Loucy (cell line): ENCODE results near the gene TMEM178B.

Source experiments
- H2AFZ ChIP-seq: fragments of 200-600 bp; sonication (generic); 2 replicates; pipeline ENCODE4 v1.6.0; 2016; ENCODE audit warnings: antibody characterized with exemption, mild to moderate bottlenecking, low read length, moderate library complexity
- H3F3A ChIP-seq: fragments of 200-600 bp; 2 replicates; pipeline ENCODE4 v1.6.0; 2016; ENCODE audit warnings: antibody characterized with exemption, low read depth, mild to moderate bottlenecking
- H3K27me3 ChIP-seq: fragments of 200-600 bp; sonication (generic); 2 replicates; pipeline ENCODE4 v1.6.1; 2014; ENCODE audit warnings: low read length, mild to moderate bottlenecking; ENCODE audit not compliant: insufficient read depth, poor library complexity, severe bottlenecking
- H3K36me3 ChIP-seq: fragments of 200-600 bp; sonication (generic); 2 replicates; pipeline ENCODE4 v1.6.1; 2016; ENCODE audit warnings: low read length; ENCODE audit not compliant: insufficient read depth
- H3K4me1 ChIP-seq: fragments of 200-600 bp; sonication (generic); 2 replicates; pipeline ENCODE4 v1.5.1; 2014; ENCODE audit warnings: low read length, mild to moderate bottlenecking; ENCODE audit not compliant: insufficient read depth, poor library complexity, severe bottlenecking
- H3K4me2 ChIP-seq: fragments of 200-600 bp; sonication (generic); 2 replicates; pipeline ENCODE4 v1.6.0; 2014; ENCODE audit warnings: antibody characterized with exemption, low read length, low read depth, mild to moderate bottlenecking; ENCODE audit not compliant: poor library complexity, severe bottlenecking
- H3K4me3 ChIP-seq: fragments of 200-600 bp; sonication (generic); 2 replicates; pipeline ENCODE4 v1.5.1; 2014; ENCODE audit warnings: low read length, mild to moderate bottlenecking, mixed read lengths; ENCODE audit not compliant: poor library complexity, severe bottlenecking
- H3K79me2 ChIP-seq: fragments of 200-600 bp; sonication (generic); 2 replicates; pipeline ENCODE4 v1.6.1; 2014; ENCODE audit warnings: low read length; ENCODE audit not compliant: insufficient read depth
- H3K9ac ChIP-seq: fragments of 200-600 bp; sonication (generic); 2 replicates; pipeline ENCODE4 v1.6.0; 2014; ENCODE audit warnings: mild to moderate bottlenecking, low read depth, low read length, moderate library complexity; ENCODE audit not compliant: poor library complexity, severe bottlenecking
- H3K9me2 ChIP-seq: fragments of 200-600 bp; sonication (generic); replicated peaks from 2 replicates; pipeline ENCODE4 v1.6.1; 2016; ENCODE audit warnings: low read depth, low read length, mixed read lengths
- H3K9me3 ChIP-seq: fragments of 200-600 bp; sonication (generic); 2 replicates; pipeline ENCODE4 v1.6.1; 2014; ENCODE audit warnings: mild to moderate bottlenecking, antibody characterized with exemption, low read length, low read depth; ENCODE audit not compliant: insufficient read depth
- H4K20me1 ChIP-seq: fragments of 200-600 bp; sonication (generic); 2 replicates; pipeline ENCODE4 v1.6.0; 2014; ENCODE audit warnings: antibody characterized with exemption, low read length, mild to moderate bottlenecking; ENCODE audit not compliant: insufficient read depth, poor library complexity, severe bottlenecking
- CTCF ChIP-seq: fragments of 200-600 bp; sonication (generic); conservative IDR thresholded peaks from 2 replicates; pipeline ENCODE4 v1.5.1; 2014; ENCODE audit warnings: mild to moderate bottlenecking, antibody characterized with exemption, low read length
- EZH2phosphoT487 ChIP-seq: fragments of 200-600 bp; IDR thresholded peaks from 2 replicates; pipeline ENCODE4 v1.6.1; 2018; ENCODE audit warnings: antibody characterized with exemption, mild to moderate bottlenecking, moderate library complexity, borderline replicate concordance

TMEM178B gene

GRCh38 chr7:141360416-141360760 lies 286.5 kb downstream of the TMEM178B start:
- no peaks in the 10 kb centered on the region for H4K20me1 ChIP-seq
- H3K27me3 ChIP-seq: no peaks in the 10 kb centered on the region
- H3K9me2 ChIP-seq: no peaks in the 10 kb centered on the region
- no peaks in the 10 kb centered on the region for H3K4me1 ChIP-seq
- no peak for TF ChIP-seq CTCF
- TF ChIP-seq EZH2phosphoT487: no peak
- H3F3A ChIP-seq: no peaks in the 10 kb centered on the region
- no peak overlapping the region for H3K9ac ChIP-seq
- H3K4me2 ChIP-seq: no peak overlapping the region
- no peak overlapping the region for H2AFZ ChIP-seq
- H3K79me2 ChIP-seq: no peaks in the 10 kb centered on the region
- H3K36me3 ChIP-seq: no peaks in the 10 kb centered on the region
- no peak overlapping the region for H3K4me3 ChIP-seq
- no peaks in the 10 kb centered on the region for H3K9me3 ChIP-seq

- no peaks in the 10 kb centered on the region for H3K9me3 ChIP-seq
- H4K20me1 ChIP-seq: no peaks in the 10 kb centered on the region
- no peaks in the 10 kb centered on the region for H3K27me3 ChIP-seq
- no peaks in the 10 kb centered on the region for H3F3A ChIP-seq
- H2AFZ ChIP-seq: no peak overlapping the region
- H3K4me2 ChIP-seq: no peak overlapping the region
- no peaks in the 10 kb centered on the region for H3K36me3 ChIP-seq
- TF ChIP-seq EZH2phosphoT487: no peak
- no peak for TF ChIP-seq CTCF
- no peaks in the 10 kb centered on the region for H3K9me2 ChIP-seq
- no peak overlapping the region for H3K4me3 ChIP-seq
- H3K79me2 ChIP-seq: no peaks in the 10 kb centered on the region
- H3K4me1 ChIP-seq: no peaks in the 10 kb centered on the region
- H3K9ac ChIP-seq: no peak overlapping the region
Measured at GRCh38 chr7:141360803-141361202, 286.9 kb downstream of the TMEM178B start.

- TF ChIP-seq EZH2phosphoT487 (no peak), CTCF (no peak)
- H3K4me3 ChIP-seq: no peak overlapping the region
Measured at GRCh38 chr7:141361479-141361878, 287.6 kb downstream of the TMEM178B start.

More at GRCh38 chr7:141361479-141361878, 287.6 kb downstream of the TMEM178B start:
- Histone ChIP-seq H3K9me3 (no peaks in the 10 kb centered on the region), H3K9me2 (no peaks in the 10 kb centered on the region), H3K4me2 (no peak overlapping the region), H3K9ac (no peak overlapping the region), H3F3A (no peaks in the 10 kb centered on the region), H2AFZ (no peak overlapping the region), H3K4me1 (no peaks in the 10 kb centered on the region), H3K79me2 (no peaks in the 10 kb centered on the region), H4K20me1 (no peaks in the 10 kb centered on the region), H3K36me3 (no peaks in the 10 kb centered on the region), H3K27me3 (no peaks in the 10 kb centered on the region)
